GM19372 (cell line): ENCODE data around the gene KMT2C.
"Not testable (repeated sequence)": the region's sequence is repeated elsewhere in the genome, so short reads cannot be mapped to it uniquely, and the experiment has no call there.

Source experiments
- ATAC-seq: cut with Tn5 transposase; IDR thresholded peaks from one replicate; pipeline ENCODE4 v1.9.1; 2021; ENCODE audit warnings: mild to moderate bottlenecking, low read depth, moderate library complexity; ENCODE audit not compliant: unreplicated experiment

The KMT2C gene

DNA sequence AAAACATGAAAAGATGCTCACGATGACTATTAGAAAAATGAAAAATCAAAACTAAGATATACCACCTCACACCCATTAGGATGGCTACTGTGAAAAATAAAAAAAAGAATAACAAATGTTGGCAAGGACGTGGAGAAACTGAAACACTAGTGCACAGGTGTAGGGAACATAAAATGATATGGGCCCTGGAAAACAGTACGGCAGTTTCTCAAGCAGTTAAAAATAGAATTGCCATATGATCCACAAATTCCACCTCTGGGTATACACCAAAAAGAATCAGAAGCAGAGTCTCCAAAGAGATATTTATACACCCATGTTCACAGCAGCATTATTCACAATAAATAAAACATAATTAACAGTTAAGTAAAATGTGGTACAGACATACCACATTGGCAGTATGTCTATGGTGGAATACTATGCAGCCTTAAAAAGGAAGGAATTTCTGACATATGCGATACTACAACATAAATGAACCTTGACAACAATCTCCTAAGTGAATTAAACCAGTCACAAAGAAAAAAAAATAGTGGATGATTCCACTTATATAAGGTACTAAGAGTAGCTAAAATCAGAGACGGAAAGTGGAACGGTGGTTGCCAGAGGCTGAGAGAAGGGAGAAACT is 69.7 kb downstream of the KMT2C start:
- ATAC-seq, result no peak

DNA sequence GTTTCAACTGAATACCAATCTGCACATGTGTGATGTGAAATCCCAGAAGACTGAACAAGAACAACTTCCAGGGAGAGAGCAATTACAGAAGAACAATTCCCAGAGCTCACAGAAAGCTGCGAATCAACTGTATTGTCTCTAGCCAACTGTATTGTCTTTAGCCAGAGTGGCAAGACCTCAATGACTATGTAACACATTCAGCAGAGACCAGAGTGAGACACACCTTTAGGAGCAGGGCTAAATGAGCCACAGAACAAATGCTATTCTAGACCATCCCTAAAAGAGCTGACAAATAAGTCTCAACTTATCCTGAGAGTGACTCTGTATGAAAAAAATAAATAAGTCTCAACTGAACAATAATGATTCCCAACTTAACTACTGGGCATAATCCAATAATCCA is 72.0 kb downstream of the KMT2C start:
- ATAC-seq, result no peak

DNA sequence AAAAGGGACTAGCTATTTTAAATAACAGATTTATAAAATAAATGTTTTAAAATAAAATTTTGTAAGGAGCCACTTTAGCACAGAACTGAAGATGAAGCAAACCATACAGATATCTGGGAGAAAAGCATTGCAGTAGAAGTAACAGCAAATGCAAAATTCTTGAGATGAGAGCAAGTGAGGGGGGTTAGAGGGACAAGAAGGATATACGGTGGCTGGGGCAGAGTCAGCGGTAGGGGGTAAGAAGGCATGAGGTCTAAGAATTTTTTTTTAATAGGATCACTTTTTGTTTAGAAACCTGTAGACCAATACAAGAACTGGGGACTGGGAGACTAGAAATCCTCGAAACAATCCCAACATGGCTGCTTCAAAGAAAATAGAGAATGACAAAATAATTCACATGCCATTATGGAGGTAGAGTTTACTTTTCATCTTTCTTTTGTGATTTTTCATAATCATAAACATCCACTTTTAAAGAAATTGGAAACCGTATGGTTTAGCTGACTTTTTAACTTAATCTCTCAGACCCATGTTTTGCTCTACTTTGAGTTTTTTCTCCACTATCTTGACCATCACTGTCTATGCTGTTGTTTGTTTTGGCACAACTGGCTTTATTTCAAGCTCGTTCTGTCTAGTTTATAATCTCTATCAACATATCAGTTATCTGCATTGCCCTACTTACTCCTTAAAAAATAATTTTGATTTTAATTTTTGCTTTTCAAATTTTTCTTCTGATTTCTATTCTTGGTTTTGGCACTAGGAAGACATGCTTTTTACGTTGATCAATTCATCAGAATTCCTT is 73.5 kb downstream of the KMT2C start:
- no peak for ATAC-seq

DNA sequence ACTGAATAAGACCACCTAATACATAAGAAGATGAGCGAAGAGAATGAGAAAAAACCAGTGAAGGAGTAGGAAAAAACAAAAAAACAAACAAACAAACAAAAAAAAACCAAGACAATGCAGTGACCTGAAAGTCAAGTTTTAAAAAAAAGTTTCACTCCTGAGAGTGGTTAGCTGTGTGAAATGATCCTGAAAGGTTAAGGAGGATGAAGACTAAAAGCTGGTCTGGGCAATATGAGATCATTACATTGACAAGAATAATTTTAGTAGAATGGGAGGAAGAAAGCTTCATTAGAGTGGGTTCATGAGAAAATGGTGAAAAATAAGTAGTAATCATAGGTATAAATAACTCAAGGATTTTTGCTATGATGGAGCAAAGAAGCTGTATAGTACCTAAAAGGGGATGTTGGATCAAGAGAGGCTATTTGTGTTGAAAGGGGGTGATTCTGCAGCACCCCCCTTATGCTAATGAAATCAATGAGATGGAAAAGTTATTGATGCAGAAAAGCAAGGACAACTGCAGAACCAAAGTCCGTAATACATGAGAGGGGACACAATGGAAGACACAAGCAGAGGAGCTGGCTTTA is 80.2 kb downstream of the KMT2C start:
- no peak for ATAC-seq

DNA sequence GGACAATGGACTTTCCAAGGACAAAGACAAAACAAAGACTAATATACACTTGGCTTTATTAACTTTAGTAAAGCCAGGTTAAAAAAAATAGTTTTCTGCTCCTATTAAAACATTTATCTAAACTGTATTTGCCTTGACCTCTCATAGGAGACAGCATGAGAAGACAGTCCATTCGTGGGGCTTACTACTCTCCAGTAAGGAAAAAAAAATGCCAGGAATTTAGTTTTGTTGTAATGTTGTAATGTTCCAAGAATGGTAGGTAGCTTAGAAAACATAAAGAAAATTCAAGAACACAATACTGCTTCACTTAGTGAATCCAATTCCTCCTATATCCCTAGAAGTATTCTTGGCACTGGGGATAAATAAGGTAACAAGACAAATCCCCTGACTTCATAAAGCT is 81.7 kb downstream of the KMT2C start:
- no peak for ATAC-seq

DNA sequence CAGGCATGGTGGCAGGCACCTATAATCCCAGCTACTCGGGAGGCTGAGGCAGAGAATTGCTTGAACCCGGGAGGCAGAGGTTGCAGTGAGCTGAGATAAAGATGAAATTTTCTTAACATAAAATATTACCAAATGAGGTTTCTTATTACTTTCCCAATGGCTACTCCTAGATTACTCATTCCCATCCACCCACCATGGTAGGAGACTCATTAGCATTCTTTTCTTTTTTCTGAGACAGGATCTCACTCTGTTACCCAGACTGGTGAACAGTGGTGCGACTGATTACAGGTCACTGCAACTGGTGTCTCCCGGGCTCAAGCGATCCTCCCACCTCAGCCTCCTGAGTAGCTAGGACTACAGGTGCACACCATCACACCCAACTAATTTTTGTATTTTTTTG is 82.5 kb downstream of the KMT2C start:
- not testable (repeated sequence) for ATAC-seq

DNA sequence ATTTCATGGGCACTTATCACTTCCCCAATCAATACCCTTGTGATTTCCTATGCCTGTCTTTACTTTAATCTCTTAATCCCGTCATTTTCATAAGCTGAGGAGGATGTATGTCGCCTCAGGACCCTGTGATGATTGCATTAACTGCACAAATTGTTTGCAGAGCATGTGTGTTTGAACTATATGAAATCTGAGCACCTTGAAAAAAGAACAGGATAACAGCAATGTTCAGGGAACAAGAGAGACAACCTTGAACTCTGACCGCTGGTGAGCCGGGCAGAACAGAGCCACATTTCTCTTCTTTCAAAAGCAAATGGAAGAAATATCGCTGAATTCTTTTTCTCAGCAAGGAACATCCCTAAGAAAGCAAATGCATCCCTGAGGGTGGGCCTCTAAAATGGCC is 84.1 kb downstream of the KMT2C start:
- ATAC-seq, result not testable (repeated sequence)

DNA sequence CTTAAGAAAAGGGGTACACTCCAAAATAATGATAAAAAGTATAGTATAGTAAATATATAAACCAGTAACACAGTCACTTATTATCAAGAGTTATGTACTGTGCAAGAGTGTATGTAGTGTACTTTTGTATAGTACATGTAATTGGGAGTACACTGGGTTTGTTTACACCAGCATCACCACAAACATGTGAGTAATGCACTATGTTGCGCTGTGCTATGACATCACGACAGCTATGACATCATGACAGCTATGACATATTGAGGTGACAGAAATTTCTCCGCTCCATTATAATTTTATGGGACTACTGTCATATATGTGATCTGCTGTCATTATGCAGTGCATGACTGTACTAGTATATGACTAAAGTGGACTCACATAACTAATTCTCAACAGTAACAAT is 84.6 kb downstream of the KMT2C start:
- ATAC-seq, result no peak

DNA sequence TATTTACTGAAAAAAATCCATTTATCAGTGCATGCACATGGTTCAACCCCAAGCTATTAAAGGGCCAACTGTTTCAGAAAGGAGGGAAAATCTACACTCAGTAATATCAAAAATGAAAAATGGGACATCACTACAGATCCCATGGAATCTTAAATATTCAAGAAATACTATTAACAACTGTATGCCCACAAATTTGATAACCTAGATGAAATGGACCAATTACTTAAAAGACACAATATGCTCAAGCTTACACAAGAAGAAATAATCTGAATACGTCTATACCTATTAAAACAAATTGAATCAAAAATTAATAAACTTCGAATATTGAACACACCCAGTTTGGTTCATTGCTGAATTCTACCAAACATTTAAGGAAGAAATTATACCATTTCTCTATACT is 87.9 kb downstream of the KMT2C start:
- ATAC-seq, result no peak

DNA sequence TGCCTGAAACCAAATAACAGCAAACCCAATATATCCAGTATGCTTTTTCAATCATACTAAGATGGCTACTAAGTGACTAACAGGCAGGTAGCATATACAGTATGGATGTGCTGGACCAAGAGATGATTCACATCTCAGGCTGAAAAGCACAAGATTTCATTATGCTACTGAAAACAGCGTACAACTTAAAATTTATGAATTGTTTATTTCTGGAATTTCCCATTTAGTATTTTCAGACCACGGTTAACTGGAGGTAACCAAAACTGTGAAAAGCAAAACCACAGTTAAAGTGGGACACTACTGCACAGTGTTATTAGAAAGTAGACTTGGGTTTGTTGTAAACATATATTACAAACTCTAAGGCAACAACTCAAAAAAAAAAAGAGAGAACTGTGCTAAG is 91.5 kb downstream of the KMT2C start:
- ATAC-seq, result no peak

DNA sequence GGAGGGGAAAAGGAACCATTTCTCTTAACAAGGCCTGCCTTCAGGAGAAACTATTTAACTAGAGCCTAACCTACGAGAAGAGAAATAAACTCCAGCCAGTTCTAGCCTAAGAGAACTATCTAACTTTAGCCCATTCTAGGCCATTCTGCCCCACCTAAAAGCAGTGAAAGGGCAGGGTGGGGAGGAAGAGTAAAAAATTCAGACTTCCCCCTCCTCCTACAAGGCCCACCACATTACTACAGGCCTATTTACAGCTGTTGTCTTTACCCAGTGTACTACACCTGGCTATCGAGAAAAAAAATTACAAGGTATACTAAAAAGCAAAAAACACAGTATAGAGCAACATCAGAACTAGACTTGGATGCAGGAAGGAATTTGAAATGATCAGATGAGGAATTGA is 93.0 kb downstream of the KMT2C start:
- ATAC-seq, result no peak

DNA sequence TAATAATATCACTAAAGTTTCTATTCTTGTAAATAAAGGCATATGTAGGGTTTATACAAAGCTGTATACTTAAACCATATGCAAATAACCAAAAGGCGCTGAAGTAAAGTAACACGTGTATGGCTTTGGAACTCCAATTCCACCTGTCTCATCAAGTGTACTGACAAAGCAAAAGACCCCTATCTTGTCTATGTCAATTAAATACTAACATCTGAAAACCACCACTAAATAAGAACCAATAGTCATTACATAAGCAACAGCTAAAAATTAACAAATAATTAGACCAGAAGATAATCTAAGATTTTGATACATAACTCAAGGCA is 93.9 kb downstream of the KMT2C start:
- no peak for ATAC-seq

DNA sequence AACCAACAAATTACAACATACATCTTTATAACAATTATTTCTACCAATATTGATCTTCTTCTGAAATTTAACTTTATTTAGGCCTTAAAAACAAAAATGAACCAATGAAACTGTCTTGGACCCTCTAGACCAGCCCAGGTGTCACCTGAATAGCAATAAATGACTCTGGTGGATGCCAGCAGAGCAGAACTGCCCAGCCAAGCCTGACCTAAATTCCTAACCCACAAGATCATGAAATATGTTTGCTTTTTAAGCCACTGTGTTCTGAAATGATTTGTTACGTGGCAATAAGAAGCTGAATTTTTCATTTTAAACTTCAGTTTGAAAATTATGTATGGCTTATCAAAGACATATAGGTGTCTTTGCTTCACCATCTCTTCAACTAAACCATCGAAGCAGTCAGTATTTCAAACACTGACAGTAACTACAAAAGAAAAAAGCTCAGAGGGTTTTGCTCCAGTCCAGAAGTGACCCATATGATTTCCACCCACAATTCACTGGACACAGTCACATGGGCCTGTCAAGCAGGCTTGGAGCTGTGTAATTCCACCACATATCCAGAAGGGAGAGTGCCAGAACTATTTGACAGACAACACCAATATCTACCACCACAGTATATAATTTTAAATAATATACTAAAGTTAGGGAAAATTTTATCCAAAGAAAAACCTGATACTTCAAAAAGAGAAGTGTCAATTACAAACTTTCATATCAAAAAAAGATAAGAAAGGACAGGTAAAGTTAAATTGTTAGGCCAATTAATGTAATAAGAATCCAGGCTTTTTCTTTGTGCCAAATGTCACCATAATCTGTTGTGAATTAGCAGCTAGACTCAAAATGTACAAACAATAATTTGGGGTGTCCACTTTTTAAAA is 94.5 kb downstream of the KMT2C start:
- no peak for ATAC-seq

DNA sequence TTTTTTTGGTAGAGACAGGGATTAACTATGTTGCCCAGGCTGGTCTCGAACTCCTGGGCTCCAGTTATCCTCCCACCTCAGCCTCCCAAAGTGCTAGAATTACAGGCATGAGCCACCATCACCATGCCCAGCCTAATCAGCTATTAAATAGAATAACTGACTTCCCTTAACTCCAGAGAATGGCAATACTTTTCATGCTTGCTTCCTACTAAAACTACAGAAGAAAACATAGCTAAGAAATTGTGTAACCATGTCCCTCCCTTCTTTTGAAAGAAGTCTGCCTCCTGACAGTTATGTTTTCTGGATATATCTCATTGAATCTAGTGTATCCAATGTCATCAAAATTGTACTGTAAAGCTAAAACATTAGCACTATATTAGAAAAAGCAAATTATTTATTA is 95.6 kb downstream of the KMT2C start:
- ATAC-seq, result no peak

DNA sequence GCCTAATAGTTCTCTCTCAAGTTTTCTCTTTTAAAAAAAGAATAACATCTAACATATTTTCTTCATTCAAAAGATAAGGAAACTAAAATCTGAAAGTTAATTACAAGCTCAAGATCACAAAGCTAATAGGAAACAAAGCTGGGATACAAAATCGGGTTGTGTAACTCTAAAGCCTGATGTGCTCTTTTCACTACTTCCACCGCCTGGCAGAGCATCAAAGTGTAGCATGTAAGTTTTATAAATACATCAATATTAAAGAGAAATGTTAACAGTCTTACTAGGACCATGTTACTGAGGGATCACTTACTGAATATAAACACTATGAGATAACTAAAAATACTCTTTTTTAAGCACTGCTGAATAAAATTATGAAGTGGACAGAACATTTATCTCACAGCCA is 97.2 kb downstream of the KMT2C start:
- ATAC-seq, result no peak

DNA sequence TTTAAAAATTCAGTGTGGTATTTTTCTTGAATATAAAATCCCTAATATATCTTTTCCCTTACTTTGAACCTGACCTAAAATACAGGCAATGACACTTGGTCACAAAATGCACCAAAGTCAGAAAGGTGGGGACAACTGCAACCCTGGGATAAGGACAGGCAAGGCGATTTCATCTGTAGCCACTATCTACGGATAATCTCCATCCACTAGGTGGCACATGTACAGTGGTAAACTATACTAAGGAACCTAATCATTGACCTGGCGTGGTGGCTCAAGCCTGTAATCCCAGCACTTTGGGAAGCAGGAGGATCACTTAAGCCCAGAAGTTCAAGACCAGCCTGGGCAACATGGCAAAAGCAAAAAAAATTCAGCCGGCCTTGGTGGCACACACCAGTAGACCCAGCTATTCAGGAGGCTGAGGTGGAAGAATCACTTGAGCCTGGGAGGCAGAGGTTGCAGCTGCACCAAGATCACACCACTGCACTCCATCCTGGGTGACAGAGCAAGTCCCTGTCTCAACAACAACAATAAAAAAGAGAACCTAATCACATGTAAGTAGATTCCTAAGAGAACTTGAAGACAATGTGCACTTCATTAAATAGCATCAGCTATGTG is 98.9 kb downstream of the KMT2C start:
- peak; percentile 68 for ATAC-seq

DNA sequence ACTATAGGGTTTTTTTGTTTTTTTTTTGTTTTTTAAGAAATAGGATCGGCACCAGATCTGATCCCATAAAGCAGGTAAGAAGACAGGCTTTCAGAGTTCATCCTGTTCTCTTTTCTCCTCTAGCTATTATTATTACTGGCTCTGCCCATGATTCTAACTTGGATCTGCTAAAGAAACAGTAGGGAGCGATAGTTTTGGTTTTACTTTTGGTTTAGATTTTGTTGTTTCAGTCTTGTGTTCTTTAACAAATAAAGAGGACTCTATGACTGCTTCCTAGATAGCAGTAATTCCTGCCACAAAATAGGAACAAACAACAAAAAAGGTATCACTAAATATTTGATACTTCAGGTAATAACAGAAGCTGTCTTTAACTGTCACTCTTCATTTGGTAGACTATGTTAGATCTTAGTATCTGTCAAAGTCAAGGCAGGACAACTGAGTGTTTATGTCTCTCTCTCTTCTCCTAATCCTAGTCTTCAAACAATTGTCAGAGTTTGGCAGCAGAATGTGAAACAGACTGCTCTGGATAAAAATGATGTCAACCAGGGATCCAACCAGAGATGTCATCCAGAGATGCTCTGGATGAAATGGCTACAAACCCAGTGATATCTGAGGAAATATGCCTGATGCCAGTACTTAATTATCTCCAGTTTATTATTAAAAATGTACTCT is 99.8 kb downstream of the KMT2C start:
- ATAC-seq, result no peak

DNA sequence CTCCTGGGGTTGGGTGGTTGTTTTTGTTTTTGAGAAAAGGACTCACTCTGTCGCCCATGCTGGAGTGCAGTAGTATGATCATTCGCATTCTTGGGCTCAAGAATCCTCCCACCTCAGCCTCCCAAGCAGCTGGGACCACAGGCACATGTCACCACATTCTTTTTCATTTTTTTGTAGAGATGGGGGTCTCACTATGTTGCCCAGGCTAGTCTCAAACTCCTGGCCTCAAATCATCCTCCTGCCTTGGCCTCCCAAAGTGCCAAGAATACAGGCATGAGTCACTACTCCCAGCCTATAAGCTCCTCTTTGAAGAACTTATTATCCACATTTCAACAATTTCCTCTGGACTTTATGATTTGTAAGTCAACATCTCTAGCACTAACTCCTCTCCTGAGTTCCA is 102.7 kb downstream of the KMT2C start:
- no peak for ATAC-seq

DNA sequence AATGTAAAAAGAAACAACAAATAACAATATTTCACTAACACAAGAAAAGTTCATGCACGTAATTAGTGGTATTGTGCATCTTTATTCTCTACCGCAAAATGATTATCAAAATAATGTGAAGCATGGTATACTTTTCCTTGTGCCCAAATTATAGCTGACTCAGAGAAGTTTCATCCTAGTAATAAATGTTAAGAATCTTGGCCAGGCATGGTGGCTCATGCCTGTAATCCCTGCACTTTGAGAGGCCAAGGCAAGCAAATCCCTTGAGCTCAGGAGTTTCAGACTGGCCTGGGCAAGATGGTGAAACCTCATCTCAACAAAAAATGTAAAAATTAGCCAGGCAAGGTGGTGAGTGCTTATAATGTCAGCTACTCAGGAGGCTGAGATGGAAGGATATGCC is 105.0 kb downstream of the KMT2C start:
- no peak for ATAC-seq

DNA sequence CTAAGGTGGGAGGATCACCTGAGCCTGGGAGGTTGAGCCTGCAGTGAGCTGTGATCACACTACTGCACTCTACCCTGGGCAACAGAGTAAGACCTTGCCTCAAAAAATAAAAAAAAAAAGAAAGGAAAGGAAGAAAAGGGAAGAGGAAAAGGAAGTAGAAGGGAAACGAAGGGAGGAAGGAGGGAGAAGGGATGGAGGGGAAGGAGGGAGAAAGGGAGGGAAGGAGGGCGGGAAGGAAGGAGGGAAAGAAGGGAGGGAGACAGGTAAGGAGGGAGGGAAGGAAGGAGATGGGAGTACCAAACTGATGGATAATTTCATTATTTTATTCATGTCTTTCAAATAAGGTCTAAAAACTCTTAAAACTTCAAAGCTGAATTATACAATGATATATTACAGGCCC is 106.3 kb downstream of the KMT2C start:
- ATAC-seq, result no peak
